ENCODE measurements around the gene ISCA2.

The ISCA2 gene

GRCh38 chr14:74509587-74510222, 16.1 kb downstream of the ISCA2 start:
- DNase-seq: no peak

DNA sequence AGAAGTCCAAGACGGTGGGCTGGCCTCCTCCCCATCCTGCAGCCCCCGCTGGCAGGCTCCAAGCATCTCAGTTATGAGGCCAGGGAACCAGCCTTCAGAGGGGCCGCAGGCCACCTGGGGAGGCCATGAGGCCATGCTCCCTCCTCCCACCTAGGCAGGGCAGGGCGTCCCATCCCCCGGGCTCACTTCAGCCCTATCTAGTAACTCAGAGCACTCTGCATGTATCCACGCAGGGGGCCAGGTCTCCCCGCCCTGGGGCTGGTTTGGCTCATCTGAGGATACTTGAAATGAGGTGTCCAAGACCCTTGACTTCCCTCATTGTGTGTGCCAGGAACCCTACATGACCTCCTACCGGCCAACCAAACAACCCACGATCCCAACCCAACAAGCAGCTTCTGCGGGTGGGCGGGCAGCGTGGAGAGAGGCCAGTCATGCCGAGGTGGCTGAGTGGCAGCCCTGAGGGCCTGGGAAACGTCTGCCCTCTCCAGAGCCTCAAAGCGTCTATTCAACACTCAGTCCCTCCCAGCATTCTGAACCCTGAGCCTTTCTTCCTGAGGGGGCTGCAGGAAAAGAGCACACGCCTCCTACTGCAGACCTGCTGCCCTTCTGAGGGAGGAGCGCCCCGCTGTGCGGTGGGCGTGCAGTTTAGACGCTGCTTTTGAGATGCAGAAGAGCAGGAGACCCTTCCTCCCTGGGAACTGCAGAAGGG, 16.8 kb downstream of the ISCA2 start:
- DNase-seq: no peak

- no peak for DNase-seq
These were observed 17.4 kb downstream of the ISCA2 start for GRCh38 chr14:74510959-74511409.

GRCh38 chr14:74511966-74512830, 18.6 kb downstream of the ISCA2 start:
- DNase-seq: no peak

DNA sequence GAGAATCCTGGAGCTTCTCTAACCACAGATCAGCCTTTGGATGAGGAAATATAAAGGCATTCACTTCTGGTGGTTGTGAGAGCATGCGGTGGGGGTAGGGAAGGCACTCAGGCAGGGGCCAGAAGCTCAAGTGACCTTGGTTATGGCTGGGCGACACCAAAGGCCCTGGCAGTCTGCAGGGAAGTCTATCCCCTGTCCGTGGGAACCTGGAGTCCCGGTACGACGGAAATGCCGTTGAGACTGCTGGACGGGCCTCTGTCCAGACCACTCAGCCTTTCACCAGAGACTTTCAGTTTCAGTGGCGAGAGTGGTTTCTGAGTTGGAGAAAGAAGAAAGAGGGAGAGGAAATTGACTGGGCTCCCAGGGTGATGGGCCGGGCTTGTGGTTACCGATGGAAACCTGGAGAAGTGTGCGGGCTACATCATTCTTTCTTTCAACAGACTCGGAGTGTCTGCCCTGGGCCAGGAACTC, 20.9 kb downstream of the ISCA2 start:
- peak; percentile 63 for DNase-seq

DNA sequence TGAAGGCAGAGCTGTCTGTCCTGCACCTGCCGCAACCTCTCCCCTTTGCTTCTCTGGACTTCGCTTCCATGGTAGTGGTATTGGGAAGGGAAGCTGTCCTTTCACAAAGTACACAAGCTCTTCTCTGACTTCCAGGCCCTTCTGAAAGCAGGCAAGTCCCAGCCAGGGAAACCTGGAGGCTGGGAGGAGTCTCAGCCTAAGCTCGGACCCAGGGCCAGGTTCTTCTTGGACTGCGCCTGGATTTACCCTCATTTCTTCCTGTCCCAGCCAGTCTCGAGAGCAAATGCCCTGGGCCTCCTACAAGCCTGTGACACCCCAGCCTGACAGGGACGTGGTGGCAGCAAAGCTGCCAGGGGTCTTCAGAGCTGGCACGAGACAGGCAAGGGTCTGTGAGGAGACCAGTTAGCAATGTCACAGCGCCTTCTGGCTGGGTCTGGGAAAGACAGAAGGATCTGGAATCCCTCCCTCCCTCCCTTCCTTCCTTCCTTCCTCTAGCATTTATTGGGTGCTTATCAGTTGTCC, 22.4 kb downstream of the ISCA2 start:
- DNase-seq: no peak

GRCh38 chr14:74516451-74517160, 23.0 kb downstream of the ISCA2 start:
- DNase-seq: no peak

DNA sequence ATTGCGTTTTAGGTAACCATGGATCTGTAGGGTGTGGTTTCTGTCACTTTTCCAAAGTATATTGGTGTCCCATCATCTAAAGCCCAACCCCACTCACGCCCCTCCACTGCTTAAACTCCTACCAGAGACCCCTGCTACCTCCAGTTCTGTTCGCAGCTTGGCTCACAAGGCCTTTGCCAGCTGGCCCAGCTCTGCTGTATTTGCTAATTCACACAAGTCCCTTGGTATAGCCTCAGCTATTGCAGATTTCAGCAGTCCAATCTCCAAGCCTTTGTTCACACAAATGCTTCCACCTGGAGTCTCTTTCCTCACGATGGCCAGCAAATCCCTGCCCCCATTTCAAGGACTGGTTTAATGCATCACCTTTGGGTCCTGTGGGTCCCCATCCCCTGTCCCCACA, 24.2 kb downstream of the ISCA2 start:
- no peak for DNase-seq

- DNase-seq: no peak
These were observed 24.7 kb downstream of the ISCA2 start for GRCh38 chr14:74518221-74518620.

GRCh38 chr14:74519316-74520074, 25.9 kb downstream of the ISCA2 start:
- DNase-seq: no peak

GRCh38 chr14:74521756-74522155, 28.2 kb downstream of the ISCA2 start:
- no peak for DNase-seq

GRCh38 chr14:74522740-74523139, 29.2 kb downstream of the ISCA2 start:
- no peak for DNase-seq

- no peak for DNase-seq
These were observed 30.7 kb downstream of the ISCA2 start for GRCh38 chr14:74524076-74524811.

DNA sequence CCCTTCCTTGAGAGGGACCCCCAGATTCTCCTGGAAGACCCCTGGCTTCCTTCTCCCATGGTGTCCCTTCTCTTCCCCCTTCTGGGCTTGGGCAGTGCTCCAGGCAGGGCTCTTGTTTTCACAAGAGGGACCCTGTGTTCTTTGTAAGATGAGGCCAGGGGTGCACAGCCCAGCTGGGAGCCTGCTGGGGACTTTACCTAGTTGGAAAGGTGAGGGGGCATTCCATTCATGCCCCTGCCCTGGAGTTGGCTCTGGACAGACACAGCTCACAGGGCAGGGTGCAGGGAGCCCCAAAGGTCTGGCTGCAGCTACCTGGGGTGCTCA, 31.2 kb downstream of the ISCA2 start:
- no peak for DNase-seq

DNA sequence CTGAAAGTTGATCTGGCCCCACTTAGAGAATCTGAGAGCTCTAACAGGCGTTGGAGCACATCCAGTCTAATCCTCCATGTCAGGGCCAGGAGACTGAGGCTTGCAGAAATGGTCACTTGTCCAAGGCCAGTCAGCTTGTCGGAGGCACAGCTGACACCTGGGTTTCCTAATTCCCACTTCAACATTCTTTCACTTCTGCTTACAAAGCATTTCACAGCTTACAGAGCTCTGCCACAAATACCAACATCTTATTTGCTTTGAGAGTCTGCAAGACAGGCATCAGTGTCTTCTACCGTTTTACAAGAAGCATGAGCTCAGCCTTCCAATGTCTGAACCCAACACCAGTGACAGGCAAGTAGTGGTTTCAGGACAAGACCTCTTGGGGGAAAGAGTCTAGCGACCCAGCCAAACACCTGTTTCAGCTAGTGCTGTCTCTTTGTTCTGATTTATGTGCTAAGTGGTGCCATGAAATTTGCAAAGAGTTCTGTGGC, 31.8 kb downstream of the ISCA2 start:
- DNase-seq: no peak

GRCh38 chr14:74526854-74527585, 33.5 kb downstream of the ISCA2 start:
- DNase-seq: no peak

- DNase-seq: no peak
These were observed 34.2 kb downstream of the ISCA2 start for GRCh38 chr14:74527736-74528280.

GRCh38 chr14:74528406-74528805, 34.8 kb downstream of the ISCA2 start:
- no peak for DNase-seq

GRCh38 chr14:74528886-74529285, 35.3 kb downstream of the ISCA2 start:
- DNase-seq: no peak

DNA sequence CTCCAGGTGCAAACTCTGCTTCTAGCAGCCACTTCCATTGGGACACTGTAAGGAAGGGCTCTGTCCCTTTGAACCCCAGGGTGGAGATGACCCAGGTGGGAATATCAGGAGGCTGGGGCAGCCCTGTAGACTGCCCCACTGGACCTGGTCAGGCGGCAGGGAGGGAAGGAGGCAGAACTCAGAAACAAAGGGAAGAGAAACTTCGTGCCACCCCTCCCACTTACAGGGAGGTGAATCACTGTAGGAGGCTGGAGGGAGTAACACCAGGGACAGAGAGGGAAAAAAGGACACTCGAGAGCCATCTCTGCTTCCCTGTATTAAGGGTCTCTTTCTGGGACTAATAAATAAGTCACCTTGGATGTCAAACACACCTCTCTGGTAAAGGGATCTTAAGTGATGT, 37.4 kb downstream of the ISCA2 start:
- DNase-seq: no peak
